Erythroblast (primary cell): ENCODE data around the gene CAPN15.

ENCODE experiments used
- GATA1 ChIP-seq: IDR thresholded peaks from 2 replicates; pipeline ENCODE4 v1.6.1; 2011; ENCODE audit warnings: low read depth, mild to moderate bottlenecking, control low read depth, low read length, moderate library complexity
- POLR2A ChIP-seq: IDR thresholded peaks from 2 replicates; pipeline ENCODE4 v1.6.1; 2011; ENCODE audit warnings: mild to moderate bottlenecking, low read length

DNA sequence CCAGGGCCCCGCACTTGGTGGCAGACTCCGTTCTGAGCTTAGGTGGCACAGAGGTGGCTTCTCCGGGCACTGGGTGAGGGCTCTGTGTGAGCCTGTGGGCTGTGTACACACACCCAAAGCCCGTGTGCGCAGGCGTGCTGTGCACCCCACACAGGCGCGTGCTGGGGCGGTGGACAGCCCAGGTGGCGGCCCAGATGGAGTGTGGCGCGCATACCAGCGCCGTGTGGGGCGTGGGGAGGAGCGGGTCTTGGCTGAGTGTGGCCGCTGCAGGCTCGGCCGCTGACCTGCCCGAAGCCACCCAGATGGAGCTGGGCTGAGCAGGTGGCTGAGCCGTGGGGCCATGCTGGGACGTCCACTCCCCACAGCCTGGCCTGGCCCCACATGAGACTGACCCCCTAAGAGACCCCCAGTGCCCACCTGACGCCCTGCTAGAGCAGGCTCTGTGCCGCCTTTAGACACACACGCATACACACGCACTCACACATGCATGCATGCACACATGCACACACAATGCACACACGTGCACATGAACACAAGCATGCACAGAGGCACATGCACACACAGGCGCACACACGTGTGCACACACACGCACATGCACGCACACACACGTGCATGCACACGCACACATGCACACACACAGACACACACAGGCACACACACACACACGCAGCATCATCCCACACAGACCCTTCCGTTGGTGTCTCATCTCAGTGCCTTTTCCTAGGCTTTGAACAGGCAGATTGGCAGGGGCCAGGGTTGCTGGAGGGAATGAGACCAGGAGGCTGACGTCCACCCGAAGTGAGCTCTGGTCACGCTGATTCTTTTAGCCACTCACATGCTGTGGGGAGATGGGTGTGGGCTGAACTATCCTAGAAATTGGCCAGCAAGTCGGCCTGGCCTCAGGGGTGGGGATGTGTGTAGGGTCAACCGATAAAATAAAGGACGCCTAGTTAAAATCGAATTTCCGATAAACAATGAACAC is 34.7 kb downstream of the CAPN15 start:
- TF ChIP-seq POLR2A (no peak), GATA1 (no peak)
